ENCODE measurements around the gene HK1. TPM values are rescaled to one million over a fixed set of nuclear protein-coding genes. Genes with fewer than 3 reads are reported as not detected.

Gene HK1
- total RNA-seq, 1 experiment from 2014 or later, result 98.8 TPM

GRCh38 chr10:69374931-69375306 lies 96.6 kb downstream of the HK1 start:
- Histone ChIP-seq H3K9ac (ENCODE audit: extremely low read depth, insufficient read length, low read length) (no peak overlapping the region), H3K79me1 (ENCODE audit: insufficient read depth, low read depth, low read length, poor library complexity, severe bottlenecking) (peaks cover 3% of the 10 kb centered on the region), H3K4me2 (ENCODE audit: insufficient read depth, insufficient read length, low read length) (no peak overlapping the region), H3K23me2 (ENCODE audit: insufficient read length, low read depth, low read length, poor library complexity, severe bottlenecking) (no peaks in the 10 kb centered on the region), H2BK120ac (ENCODE audit: low read depth, low read length, poor library complexity, severe bottlenecking) (no peak overlapping the region), H2AFZ (ENCODE audit: low read length) (no peak overlapping the region), H2AK5ac (ENCODE audit: insufficient read length, low read length) (no peak overlapping the region), H2BK20ac (ENCODE audit: low read depth, low read length, poor library complexity, severe bottlenecking) (no peak overlapping the region), H2BK5ac (ENCODE audit: insufficient read length, low read length) (no peak overlapping the region), H3K27ac (ENCODE audit: insufficient read length, low read depth, low read length) (no peak overlapping the region), H4K91ac (ENCODE audit: insufficient read length, low read depth, low read length) (no peak overlapping the region), H3K14ac (ENCODE audit: insufficient read depth, low read length) (no peak overlapping the region; the same call in 1 of the 2 replicates), H3K4me1 (ENCODE audit: insufficient read depth, low read length) (peaks cover 1% of the 10 kb centered on the region; the same call in 1 of the 2 replicates), H4K20me1 (ENCODE audit: control insufficient read depth, insufficient read depth, insufficient read length) (no peaks in the 10 kb centered on the region), H4K8ac (replicated peaks; ENCODE audit: insufficient read length, low read depth, low read length) (no peak overlapping the region), H3K56ac (ENCODE audit: insufficient read length, low read depth, low read length) (no peak overlapping the region), H3K23ac (ENCODE audit: insufficient read length, low read depth, low read length) (no peak overlapping the region), H3K27me3 (ENCODE audit: insufficient read depth, low read length) (no peaks in the 10 kb centered on the region), H3K79me2 (ENCODE audit: insufficient read depth, low read length) (no peaks in the 10 kb centered on the region; the same call in 1 of the 2 replicates), H2BK15ac (ENCODE audit: low read depth, low read length) (no peak overlapping the region), H3K4ac (ENCODE audit: low read depth, low read length) (no peak overlapping the region), H4K5ac (ENCODE audit: insufficient read length, low read depth, low read length) (no peak overlapping the region), H3T11ph (ENCODE audit: low read length) (no peak overlapping the region), H3K9me3 (ENCODE audit: control insufficient read depth, low read depth, low read length) (no peaks in the 10 kb centered on the region), H3K18ac (ENCODE audit: insufficient read length, low read depth, low read length) (no peak overlapping the region), H2BK12ac (ENCODE audit: insufficient read length, low read depth, low read length) (no peak overlapping the region)
- no peak for TF ChIP-seq CTCF (conservative IDR thresholded peaks at IDR 0.05)
- H3K9me3 Mint-ChIP-seq, result no peaks in the 10 kb centered on the region
- no peaks in the 10 kb centered on the region for H3K27me3 Mint-ChIP-seq (ENCODE audit: low read depth)
- peak overlapping the region; percentile 80 to 93 (median 82); a peak in 3 of 7 replicates for H3K27ac Mint-ChIP-seq
- WGBS (ENCODE audit: extremely low coverage, insufficient read length, low lambda C conversion rate), result no CpG with 5 or more reads among the region's 2 CpGs
- DNase-seq, result no peak
- no peak overlapping the region for H3K4me3 Mint-ChIP-seq
- peaks cover 33 to 45% of the 10 kb centered on the region in 2 experiments for H3K4me1 Mint-ChIP-seq
- peaks cover 28 to 66% (median 46%) of the 10 kb centered on the region in 3 experiments for H3K36me3 Mint-ChIP-seq (ENCODE audit: insufficient read depth in 1 of 3, low read depth in 3 of 3)

Measured in H9 (cell line).